HG02759 (cell line): ENCODE data around the gene MRPL14.

ENCODE experiments used
- ATAC-seq: cut with Tn5 transposase; IDR thresholded peaks from one replicate; pipeline ENCODE4 v1.9.1; 2021; ENCODE audit warnings: mild to moderate bottlenecking, moderate library complexity; ENCODE audit not compliant: unreplicated experiment

Gene MRPL14

DNA sequence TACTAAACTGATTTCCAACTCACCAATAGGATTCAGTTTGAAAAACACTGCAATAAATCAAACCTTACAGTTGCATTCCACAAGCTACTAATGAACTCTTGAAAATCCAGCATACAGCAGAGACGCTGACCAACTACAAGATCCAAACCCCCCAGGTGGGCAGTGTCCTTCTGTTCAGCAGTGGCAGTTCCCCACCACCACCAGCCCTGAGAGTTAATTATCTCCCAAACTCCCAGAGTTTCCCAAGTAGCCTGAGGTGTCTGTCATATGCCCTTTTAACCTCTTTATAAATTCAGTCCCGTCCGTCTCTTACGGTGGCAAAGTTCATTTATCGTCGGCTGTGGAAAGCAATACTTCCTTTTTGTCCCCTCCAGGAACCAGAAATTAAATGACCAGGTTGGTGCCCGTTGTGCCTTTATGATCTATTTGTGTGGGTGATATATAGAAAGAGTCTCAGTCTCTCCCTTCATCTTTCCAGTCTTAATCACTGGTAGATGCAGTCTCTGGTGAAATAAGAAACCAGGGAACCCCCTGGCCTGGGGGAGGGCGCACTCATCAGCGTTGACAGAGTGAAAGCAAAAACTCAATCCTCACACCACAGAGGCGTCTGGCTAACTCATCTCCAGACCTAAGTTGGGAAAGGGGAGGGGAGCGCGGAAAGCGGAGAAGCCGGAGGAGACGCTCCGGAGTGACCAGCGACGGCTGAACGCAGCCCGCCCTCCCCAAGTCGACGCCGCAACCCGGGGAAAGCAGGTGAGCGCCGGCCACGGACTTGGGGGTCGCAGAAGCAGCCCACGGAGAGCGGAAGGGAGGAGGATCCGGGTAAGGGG is 717 bp downstream of the MRPL14 start:
- peak; percentile 58 for ATAC-seq

DNA sequence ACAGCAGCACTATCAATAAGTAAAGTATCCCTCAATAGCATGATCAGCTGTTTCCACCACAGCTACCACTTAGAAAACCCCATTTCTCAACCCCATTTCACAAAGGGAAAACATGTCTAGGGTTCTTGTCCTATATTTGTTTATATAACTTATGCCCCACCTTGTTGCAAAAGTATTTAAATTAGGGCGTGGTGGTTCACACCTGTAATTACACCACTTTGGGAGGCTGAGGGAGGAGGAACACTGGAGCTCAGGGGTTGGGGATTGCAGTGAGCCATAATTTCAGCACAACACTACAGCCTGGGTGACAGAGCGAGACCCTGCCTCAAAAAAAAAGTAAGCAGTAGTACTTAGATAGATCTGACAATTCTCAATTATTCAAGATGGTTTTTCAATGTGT is 3.7 kb downstream of the MRPL14 start:
- ATAC-seq: no peak

DNA sequence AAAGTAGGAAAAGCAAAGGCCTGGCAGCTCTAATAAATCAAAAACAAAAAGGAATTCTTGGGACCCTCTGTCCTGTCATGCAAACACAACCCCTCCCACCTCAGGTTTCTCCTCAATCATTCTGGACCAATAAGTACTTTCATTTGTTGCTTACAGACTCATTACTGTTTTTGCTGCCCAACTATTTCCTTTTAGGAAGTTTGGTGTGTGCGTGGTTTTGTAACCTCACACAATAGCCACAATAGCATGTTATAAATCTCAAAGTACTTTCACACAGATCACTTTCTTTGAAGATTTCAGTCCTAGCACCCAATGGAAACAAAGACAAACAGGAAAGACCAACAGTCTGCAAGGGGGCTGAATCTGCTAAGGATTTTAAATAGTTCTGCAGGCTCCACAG is 4.5 kb downstream of the MRPL14 start:
- no peak for ATAC-seq

DNA sequence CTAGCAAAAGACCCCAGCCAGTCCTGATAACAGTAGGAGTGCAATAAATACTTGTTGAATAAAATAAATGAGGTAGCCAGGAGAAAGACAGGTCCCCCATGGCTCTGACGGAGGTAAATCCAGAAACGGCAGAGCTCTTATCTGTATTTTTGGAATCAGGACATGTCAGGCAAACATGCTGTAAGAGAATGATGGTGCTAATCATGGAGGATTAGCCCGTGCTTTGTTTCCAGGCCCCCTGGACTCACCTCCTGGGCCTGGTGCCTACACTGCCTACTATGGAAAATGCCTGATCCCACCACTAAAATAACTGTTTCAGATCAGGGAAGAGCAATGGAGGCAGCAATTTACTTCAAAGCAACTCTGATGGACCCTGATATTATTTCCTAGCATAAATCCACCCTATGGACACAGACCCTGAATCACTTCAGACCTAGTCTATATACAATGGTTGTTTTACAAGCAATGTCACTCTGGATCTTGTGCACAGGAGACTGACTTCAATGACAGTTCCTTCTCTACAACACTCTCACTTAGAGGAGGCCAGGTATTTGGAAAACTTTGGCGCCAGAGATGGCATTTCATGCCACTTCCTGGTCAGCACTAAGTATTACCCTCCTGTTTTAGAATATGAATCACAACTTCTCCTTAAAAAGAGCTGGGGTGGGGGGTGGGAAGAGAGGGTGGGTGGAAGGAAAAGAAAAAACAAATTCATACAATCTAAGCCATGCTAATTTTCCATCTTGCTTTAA is 6.4 kb downstream of the MRPL14 start:
- ATAC-seq: no peak

DNA sequence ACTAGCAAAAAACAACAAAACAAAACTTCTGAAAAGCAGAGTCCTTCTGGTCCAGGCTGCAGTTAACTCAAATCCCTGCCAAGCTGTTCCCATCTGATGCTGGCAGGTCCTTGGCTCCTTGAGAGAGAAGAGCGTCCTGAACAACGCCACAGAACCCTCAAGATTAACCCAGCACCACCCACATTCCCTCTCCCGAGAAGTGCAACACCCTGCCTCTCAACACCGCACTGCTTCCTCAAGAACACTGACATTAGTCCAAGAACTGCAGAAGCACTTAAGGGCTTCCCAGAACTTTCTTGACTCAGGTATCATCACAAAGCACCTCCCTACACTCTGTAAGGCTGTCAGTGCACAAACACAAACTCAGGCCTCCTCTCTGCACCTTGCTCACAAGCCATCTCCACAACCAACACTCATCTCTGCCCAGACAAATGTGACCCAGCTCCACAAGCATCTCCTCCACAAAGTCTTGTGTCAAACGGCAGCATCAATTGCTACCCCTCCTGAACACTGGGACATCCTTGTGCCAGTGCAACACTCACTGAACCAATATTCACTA is 7.5 kb downstream of the MRPL14 start:
- no peak for ATAC-seq

DNA sequence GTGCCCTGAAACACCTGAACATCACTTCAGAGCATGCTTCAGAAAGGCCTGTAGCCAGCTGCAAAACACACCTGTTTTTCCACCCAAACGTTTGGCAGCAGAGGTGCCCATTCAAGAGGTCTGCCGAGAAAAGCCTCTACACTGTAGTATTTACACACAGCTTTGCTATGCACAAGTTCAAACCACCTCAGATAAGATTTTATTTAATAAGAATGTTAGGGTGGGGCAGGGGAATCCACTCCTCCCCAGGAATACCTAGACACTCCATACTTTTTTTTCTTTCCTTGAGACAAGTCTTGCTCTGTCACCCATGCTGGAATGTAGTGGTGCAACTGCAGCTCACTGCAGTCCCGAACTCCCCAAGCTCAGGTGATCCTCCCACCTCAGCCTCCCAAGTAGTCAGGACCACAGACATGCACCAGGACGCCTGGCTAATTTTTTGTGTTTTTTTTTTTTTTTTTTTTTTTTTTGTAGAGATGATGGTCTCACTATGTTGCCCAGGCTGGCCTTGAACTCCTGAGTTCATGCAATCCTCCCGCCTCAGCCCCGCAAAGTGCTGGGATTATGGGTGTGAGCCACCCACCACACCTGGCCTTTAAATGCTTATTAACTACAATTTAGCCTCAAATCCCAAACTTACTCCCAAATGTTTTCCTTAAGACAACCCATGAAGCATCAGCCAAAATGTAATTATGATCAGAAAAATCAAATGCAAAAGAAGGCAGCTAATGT is 9.7 kb downstream of the MRPL14 start:
- ATAC-seq: no peak

DNA sequence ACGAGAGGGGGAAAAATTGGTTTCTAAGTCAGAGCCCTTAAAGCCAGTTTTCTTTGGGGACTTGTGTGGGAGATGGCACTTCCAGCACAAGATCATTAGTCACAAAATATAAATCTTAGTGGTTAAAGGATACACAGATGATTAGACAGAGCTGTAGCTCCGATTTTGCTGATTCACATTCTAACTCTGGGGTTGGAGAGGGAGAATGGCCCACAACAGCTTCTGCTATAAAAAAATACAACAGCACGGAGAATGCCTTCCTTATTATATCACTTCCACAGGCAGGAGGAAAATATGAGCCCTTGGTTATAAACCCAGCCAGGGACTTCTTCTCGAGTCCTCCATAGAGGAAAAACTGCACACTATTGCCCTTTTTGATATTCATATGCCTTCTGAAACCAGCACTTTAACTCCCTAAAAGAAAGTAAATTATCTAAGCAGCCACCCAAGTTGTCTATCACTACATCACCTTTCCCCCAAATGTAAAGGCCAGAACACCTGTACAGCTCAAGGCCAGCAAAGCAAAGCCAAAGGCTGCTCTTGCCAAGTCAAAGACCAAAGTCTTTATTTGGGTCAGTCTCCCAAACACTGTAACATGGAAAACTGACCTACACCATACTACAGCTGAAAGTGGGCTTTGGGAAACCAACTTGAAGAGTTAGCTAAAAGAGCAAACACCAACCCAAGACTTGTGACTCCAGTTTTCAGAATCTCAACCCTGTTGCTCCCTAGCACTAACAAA is 10.4 kb downstream of the MRPL14 start:
- no peak for ATAC-seq

DNA sequence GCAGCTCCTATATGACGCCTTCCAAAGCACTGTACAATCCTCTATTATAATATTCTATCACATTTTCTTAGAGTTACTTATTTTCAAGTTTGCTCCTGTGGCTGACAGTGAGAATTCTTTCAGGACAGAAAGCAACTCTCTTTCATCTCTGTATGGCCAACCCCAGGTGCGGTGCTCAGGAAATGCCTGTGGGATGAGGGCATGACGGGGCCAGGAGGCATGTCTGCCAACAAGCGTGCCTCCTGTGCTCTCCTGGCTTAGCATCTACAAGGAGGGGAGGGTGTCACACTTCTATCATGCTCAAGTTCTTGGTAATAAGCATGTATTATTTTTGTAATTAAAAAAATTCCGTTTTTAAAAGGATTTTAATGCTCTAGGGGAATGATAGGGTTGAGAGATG is 11.4 kb downstream of the MRPL14 start:
- ATAC-seq: no peak

DNA sequence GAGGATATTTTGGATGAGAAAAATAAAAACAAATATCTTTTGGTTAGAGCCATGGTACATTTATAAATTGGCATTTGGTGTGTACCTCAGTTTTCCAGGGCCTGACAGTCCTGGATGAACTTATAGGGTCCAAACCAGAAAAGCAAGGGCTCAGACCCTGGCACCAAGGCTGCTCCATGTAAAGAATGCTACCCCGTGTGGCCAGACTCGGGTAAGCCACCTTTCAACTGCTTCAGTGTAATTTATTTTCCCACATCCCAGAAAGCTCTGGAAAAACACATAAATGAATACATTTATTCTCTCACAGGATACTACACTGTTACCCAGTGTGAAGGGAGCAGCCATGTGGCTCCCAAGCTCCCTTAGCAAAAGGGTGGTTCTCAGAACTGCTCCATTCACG is 13.8 kb downstream of the MRPL14 start:
- no peak for ATAC-seq

DNA sequence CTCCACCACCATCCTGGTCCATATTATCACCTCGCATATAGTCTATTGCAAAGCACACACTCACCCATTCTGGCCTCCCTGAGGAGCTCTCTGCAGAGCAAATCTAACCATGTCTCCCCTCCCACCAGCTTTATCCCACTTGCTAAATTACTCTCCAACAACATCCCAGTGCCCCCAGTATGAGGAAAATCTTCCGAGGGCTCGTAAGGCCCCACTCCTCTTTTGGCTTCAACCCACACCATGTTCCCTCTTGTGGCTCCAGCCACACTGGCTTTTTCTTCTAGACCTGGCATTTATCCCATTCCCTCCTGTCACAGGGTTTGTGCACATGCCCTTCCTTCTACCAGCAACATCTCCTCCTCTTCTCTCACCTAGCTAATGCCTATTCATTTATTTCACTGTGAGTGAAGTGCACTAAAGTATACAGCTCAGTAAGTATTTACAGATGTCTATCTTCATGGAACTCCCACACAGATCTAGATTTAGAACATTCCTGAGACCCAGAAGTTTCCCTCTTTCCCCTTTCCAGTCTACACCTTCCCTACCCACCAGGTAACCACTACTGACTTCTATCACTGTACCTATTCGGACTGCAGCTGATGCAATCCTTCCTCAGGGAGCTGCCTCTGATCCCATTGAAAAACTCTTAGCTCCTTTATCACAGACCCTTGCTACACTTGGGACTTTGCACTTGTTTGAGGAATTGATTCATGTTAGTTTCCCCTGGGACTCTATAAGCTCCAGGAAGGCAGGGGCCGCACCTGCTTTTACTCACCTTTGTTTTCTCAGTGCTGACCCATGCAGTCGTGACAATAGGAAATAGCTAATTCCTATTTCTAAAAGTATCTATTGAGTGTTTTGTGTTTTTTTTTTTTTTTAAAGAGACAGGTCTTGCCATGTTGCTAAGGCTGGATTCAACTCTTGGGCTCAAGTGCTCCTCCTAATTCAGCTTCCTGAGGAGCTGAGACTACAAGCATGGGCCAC is 15.5 kb downstream of the MRPL14 start:
- no peak for ATAC-seq

DNA sequence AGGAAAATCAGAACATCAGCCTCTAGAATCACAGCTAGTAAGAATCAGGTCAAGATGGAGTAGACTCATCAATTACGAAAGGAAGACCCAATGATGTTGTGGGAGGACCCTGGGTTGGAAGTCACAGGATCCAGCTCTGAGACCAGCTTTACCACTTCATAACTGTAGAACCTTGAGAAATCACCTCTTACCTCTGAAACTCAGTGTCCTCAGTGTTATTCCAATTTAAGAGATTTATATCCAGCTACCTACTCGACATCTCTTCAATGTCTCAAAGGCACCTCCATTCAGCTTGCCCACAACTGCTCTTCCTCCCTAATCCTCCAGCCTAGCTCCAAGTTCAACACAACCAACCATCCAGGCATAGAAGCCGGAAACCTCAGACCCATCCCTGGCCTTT is 16.3 kb downstream of the MRPL14 start:
- no peak for ATAC-seq

DNA sequence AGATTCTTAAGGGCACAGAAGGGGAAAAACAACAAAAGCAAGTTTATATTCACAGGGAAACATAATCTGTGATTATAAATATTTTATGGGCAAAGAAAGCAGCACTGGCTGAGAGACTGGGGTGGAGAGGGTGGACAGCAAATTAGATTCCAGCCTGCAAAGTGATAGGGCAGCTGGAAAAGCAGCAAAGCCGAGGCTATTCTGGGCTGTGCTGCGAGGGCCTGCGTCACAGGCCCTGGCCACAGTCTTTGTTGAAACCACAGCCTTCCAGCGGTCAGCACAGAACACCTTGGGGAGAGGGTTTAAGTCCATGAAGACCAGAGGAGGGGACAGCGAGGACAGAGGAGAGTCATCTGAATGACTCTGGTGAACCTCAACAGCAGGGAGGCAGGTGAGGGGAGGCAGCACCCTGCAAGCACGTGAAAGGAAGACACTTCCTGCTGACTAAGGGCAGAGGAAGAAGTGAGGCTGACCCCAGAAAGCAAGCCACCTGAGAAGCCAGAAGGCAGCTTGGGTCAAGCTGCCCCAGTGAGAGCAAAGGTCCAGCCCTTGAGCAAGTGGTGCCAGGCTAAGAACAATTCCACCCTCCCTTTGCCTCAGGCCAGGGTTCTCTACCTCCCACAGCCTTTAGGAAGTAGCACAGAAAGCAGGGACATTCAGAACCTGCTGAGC is 17.1 kb downstream of the MRPL14 start:
- no peak for ATAC-seq

DNA sequence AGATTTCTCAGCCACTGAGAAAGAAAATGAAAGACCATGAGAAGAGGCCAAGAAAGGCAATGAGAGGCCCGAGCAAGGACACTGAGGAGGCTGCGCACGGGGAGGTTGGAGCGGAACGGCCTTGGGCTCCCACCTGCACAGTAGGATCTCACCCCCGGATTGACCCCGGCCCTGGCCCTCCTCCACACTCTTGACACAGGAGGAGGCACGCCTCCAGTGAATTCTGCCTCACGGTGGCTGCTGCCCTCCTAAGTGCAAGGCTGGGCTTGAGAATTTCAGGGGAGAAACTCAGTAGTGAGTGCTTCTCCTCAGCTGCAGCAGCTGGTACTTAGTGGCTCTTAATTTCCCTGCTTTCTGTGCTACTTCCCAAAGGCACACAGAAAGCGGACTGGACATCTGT is 18.0 kb downstream of the MRPL14 start:
- no peak for ATAC-seq

DNA sequence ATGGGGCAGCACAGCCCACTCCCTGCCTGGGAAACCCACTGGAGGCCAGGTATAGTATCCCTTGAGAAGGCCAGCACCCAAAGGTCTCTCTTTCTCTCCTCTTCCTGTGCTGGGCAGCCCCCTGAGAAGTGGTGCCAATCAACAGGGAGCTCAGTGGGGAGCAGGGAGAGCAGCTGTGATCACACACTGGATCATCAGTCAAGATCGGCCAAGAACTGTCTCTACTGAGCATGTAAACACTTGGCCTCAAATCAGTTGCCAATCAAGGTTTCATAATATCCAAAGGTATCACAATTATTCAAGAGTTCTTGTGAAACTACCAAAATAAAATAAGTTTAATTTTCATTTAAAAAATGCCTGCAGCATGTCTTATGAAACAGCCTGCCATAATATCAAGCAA is 18.8 kb downstream of the MRPL14 start:
- no peak for ATAC-seq

DNA sequence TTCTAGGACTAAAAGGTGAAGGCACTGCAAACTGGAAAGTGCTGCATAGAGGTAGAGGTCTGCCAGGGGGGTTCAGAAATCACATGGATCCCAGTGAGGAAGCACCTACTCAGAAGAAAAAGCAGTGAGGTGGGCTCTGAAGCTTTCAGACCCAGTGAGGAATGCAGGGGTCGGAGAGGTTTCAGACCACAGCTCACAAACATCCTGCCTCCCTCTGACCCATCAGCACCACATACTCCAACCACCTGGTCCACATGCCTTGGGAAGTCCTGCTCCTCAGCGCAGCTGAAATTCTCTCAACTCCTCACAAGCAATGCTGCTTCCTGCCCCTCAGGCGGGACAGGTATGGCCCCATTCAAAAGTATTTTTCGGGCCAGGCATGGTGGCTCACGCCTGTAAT is 20.2 kb downstream of the MRPL14 start:
- ATAC-seq: no peak

DNA sequence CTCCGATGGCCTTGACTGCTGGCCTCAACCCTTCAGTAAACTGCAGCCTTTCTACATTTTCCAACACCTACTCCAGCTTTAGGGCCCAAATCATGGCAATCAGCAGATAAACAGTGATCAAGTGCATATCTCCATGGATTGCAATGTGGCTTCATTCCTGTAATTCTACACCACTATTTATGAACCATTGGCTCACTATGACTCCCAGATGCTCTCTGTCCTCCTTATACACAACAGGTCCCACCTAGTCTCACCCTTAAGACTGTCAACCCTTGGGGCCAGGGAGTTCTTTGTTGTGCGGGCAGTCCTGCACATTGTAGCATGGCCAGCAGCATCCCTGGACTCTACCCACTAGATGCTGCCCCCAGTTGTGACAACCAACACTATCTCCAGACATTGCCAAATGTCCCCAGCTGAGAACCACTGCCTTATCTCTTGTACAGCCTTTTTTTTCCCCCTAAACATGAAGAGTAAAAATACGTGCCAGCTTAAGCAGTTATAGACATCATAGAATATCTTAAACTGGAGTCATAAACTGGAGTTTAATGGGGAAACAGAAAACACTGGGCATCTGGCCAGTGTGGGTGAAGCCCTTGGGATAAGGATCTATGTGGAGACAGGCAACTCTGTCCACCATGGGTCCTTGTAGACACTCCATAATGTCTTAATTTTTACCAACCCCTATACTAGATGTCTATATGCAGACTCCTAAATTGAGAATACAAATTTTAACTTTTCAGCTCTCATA is 21.1 kb downstream of the MRPL14 start:
- no peak for ATAC-seq

DNA sequence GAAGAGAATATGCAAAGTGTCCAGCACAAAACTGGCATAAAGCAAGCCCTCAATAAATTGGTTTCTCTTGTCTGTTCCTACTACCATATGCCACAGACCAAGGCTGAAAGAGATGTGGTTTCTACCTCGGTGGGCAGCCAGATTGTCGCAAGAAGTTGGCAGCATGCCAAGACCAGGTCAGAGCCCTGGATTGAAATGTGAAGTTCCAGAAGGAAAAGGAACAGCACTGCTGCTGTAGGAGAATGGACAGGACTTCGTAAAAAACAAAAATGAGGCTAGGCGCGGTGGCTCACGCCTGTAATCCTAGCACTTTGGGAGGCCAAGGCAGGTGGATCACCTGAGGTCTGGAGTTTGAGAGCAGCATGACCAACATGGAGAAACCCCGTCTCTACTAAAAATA is 22.1 kb downstream of the MRPL14 start:
- ATAC-seq: no peak

DNA sequence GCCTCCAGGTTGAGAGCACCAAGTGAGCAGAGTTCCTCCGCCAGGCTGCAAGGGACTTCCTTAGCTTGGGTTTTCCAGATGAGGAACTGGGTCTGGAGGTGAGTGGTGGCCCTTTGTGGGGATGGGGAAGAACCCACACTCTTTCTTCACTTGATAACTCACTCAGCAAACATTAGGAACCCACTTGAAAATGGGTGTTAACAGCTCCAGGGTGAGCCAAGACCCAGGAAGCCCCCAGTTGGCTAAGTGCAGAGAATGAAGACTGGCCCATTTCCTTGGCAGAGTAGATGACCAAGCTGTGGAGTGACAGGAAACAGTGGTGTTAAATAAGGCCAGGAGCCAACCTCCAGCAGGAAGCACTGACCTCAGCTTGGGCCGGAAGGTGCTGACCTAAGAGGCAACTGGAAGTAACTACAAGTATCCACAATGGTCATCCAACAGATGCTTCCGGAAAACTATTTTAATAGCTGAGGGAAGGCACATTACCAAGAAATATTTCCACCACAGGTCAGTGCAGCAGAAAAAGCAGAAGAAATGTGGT is 22.7 kb downstream of the MRPL14 start:
- no peak for ATAC-seq
